NCI-H2196 treated with DMSO at 0.1 percent for 48 hours (cell line): ENCODE measurements around the gene ANKRD63.

ENCODE experiments used
- DNase-seq: peaks from one replicate; lab custom pipeline; 2025; ENCODE audit not compliant: unreplicated experiment; lab: John Stamatoyannopoulos, UW

The ANKRD63 gene

DNA sequence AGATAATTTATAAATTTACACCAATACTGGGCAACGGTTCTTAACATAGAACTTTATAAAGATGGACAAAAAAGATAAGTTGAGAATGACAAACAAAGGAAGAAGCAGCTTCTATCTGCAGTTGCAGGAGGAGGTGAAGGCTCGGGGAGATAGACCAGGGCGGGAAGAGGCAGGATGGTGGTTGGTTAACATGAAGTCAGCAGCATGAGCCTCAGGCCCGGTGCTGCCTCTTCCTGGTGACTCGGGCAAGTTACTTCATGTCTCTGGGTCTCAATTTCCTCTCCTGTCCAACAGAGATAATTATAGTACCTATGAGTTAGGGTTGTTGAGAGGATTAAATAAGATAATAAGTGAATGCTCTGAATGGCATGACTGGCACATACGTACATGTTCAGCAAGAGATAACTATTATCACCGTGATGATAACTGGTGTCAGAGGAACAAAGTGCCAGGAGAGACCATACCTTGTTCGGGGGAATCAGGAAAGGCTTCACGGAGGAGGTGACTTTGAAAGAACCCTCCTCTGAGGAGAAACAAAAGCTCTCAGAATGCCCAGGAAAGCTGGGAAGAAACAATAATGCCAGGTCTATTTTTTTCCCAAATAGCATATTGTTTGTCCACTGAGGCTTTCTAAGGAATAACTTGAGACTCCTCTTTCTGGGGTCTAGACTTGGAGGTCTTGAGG lies 39.6 kb downstream of the ANKRD63 start:
- no peak for DNase-seq

GRCh38 chr15:40242601-40243000 lies 40.3 kb downstream of the ANKRD63 start:
- no peak for DNase-seq

DNA sequence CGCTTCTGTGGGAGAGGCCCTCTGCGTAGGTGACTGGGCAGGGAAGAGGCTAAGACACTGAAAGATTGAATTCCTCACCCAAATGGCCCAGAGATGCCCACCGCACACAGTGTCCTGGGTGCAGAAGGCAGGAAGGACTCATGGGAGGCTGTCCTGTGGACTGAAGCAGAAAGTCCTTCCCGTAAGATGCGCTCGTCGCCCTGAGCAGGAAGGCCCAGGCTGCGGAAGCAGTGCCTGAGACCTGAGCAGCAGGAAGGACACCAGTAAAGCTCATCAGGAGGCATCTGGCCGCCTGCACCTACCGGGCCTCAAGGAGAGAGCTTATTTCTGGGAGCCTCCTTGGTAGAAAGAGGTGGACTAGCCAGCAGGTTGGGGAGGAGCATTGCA lies 40.7 kb downstream of the ANKRD63 start:
- DNase-seq, result no peak

DNA sequence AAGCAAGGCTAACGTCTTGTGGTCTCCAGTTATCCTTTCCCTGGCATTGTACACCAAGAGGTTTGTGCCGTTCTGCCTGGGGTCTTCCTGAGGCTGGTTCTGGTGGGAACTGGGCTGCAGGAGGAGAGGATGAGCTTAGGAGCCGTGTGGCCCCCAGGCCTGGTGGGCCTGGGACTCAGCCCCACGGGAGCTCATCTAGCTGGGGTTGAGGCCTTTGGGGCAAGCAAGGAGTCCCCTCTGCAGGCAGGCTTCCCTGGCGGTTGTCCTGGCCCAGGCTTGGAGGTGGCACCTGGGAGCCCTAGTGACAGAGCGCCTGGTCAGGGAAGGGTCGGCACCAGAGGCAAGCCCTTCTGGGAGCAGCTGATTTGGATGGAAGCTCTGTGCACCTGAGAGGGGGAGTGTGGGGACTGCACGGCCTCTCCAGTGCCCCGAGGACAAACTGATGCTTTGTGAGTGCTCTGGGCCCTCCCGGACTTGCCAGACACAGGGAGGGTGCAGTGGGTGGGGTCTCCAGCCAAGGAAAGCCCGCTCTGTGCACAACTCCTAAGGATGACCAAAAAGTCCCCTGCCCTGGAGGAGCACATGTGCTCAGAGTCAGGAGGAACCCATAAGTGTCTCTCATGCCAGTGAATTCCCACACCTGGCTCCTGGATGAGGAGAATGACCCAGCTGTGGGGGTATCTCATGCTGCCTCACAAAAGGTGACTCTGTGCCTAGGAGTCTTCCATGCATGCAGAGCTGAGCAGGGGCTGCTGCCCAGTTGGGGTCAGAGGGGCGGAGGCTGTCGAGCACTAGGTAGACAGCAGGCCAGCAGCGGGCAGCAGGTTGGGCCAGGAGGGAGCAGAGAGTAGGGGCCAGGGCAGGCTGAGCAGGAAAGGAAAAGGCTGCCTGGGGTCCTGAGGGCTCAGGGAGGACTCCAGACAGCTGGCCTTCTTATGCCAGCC lies 41.3 kb downstream of the ANKRD63 start:
- no peak for DNase-seq

- DNase-seq, result no peak
Measured at GRCh38 chr15:40240619-40241221, 42.1 kb downstream of the ANKRD63 start.

- no peak for DNase-seq
Measured at GRCh38 chr15:40239693-40240618, 42.9 kb downstream of the ANKRD63 start.

DNA sequence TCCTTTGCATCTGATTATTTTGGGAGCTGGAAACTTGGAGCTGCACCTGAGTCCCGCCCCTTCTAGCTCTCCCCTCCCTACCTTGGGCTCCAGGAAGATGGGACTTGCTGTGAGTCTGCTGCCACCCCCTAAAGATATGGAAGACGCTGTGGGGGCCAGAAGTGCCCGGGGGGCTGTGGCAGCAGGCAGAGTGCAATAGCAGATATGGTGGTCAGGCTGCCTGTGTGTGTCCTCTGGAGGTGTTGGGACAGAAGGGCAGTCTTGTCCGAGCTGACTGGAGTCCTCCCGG lies 43.5 kb downstream of the ANKRD63 start:
- DNase-seq, result no peak

- DNase-seq, result peak; percentile 9
Measured at GRCh38 chr15:40238532-40239403, 44.1 kb downstream of the ANKRD63 start, which contains the start of gene PAK6. Gene PAK6 (plus strand): TSS chr15:40239063. CDS start chr15:40264786, 25,723 bp downstream.

- DNase-seq, result no peak
Measured at GRCh38 chr15:40235201-40235885, 47.5 kb downstream of the ANKRD63 start.

GRCh38 chr15:40234783-40235182 lies 48.1 kb downstream of the ANKRD63 start:
- DNase-seq, result no peak

DNA sequence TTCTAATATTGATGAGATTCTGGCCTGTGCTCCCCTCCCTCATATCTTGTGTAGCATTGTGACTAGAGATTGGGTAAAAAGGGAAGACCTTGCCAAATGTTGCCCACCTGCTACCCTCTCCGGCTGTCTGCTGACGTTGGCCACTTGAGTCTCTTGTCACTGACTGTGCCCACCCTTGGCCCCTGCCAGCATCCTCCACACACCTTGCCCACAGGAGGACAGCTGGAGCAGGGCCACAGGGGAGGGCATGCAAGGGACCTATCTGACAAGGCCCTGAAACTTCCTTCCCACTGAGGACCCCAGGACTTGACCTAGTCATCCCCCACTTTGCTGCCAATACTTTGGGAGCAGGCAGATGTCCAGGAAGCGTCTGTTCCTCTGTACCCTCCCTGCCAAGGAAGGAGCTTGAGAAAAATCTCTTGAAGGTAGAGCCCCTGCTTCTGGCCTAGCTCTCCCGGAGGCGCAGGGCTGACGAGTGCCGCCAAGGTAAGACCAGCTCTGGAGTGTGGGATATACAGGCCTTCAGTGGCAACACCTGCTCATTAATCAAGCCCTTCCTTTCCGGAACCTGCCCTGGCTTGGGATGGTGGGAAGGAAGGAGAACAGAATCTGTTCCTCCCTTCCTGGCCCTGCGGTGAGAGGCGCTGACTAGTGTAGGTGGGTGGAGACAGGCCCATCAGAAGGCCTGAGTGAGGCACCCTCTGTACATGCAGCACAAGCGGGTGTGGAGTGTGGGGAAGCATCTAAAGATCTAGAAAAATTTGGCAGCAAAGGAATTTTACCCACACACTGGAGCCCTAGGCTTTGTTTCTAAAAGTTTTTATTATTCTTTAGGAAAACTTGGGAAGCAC lies 48.9 kb downstream of the ANKRD63 start:
- DNase-seq, result no peak

DNA sequence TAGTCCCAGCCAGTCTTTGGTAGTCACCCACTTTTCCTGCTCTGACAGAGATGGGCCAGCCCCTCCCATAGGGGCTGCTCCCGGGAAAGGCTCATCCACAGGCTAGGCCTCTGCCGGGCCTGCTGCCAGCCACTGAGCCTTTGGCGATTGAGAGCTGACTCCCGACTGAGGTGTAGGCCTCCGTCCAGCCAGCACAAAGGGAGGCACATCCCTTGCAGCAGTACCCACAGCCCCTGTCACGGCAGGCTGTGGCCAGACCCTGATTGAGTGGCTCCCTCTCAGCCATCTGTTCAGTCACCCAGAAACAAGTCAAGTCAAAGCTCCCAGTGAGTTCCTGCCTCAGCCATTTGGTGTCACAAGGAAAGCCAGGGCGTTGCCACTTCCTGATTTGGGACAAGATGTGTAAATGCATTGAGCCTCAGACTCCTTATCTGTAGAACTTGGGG lies 50.2 kb downstream of the ANKRD63 start:
- DNase-seq, result no peak
